Measurements from ENCODE around the gene HID1. TPM values are rescaled to one million over a fixed set of nuclear protein-coding genes. Genes with fewer than 3 reads are reported as not detected.

HID1 gene
- total and polyA plus RNA-seq, 9 of the 15 experiments (the other 6 are each of a cell fraction or from before 2014, with no cell fraction given), result 0.14 to 2.1 (median 0.54) TPM; not detected in 2

- TF ChIP-seq TEAD1 (CRISPR knock-in tag; IDR thresholded peaks at IDR 0.05), result peak in 1 of 2 experiments; percentile 88; a peak in 2 of 4 replicates
- TF ChIP-seq ZHX1 (conservative IDR thresholded peaks at IDR 0.05; ENCODE audit: low read length), result 0 out of 2 replicates have a peak, but pooled peaks have one; percentile 71
- TF ChIP-seq BCOR (IDR thresholded peaks at IDR 0.05), result peak; percentile 53
- peak in 1 of 2 experiments; percentile 37; a peak in 1 of 4 replicates for TF ChIP-seq FOXA3 (CRISPR knock-in tag; conservative IDR thresholded peaks at IDR 0.05 in 1 of 2, IDR thresholded peaks at IDR 0.05 in 1 of 2)
- peak; percentile 99 for TF ChIP-seq L3MBTL2 (IDR thresholded peaks at IDR 0.05)
- TF ChIP-seq ZBTB2 (IDR thresholded peaks at IDR 0.05), result peak; percentile 79
- peak in 1 of 2 experiments; percentile 23; a peak in 1 of 4 replicates for TF ChIP-seq RCOR1 (IDR thresholded peaks at IDR 0.05; ENCODE audit: borderline replicate concordance in 1 of 2, low read depth in 2 of 2, low read length in 2 of 2)
- TF ChIP-seq DPF2 (IDR thresholded peaks at IDR 0.05), result peak; percentile 45; the same call in 1 of the 2 replicates
- TF ChIP-seq MNT (conservative IDR thresholded peaks at IDR 0.05), result peak; percentile 95 to 96
- no peak for TF ChIP-seq THRB (CRISPR knock-in tag; conservative IDR thresholded peaks at IDR 0.05)
Observed at GRCh38 chr17:74960570-74961342, 11.8 kb downstream of the HID1 start (continued).
